HG03521 (cell line): Measurements from ENCODE around the gene PDCD2.
"Not testable (repeated sequence)": the region's sequence is repeated elsewhere in the genome, so short reads cannot be mapped to it uniquely, and the experiment has no call there.

Source experiments
- ATAC-seq: cut with Tn5 transposase; IDR thresholded peaks from one replicate; pipeline ENCODE4 v1.9.1; 2021; ENCODE audit warnings: mild to moderate bottlenecking, moderate library complexity; ENCODE audit not compliant: unreplicated experiment

Gene PDCD2

GRCh38 chr6:170584181-170584953 is at the start of gene PDCD2:
Gene PDCD2 (minus strand): TSS chr6:170584637. CDS start chr6:170584581, 56 bp downstream.
- peak; percentile 99 for ATAC-seq

- ATAC-seq: not testable (repeated sequence)
Observed at GRCh38 chr6:170616020-170616554, 31.6 kb upstream of the PDCD2 start.

GRCh38 chr6:170612256-170612804 is 27.9 kb upstream of the PDCD2 start:
- peak; percentile 77 for ATAC-seq

- ATAC-seq: not testable (repeated sequence)
Observed at GRCh38 chr6:170609225-170609624, 24.8 kb upstream of the PDCD2 start.

- ATAC-seq: no peak
Observed at GRCh38 chr6:170605574-170606259, 21.3 kb upstream of the PDCD2 start.

- no peak for ATAC-seq
Observed at GRCh38 chr6:170597278-170597677, 12.8 kb upstream of the PDCD2 start.

- ATAC-seq: no peak
Observed at GRCh38 chr6:170596426-170596825, 12.0 kb upstream of the PDCD2 start.

- ATAC-seq: no peak
Observed at GRCh38 chr6:170590725-170591124, 6.3 kb upstream of the PDCD2 start.

- ATAC-seq: no peak
Observed at GRCh38 chr6:170584954-170585498, 589 bp upstream of the PDCD2 start.

GRCh38 chr6:170583756-170584180 is 669 bp downstream of the PDCD2 start:
- no peak for ATAC-seq

- ATAC-seq: no peak
Observed at GRCh38 chr6:170578909-170579308, 5.5 kb downstream of the PDCD2 start.

GRCh38 chr6:170575250-170575649 is 9.2 kb downstream of the PDCD2 start:
- no peak for ATAC-seq

GRCh38 chr6:170572704-170573466 is 11.6 kb downstream of the PDCD2 start:
- no peak for ATAC-seq

GRCh38 chr6:170564936-170565530 is 19.4 kb downstream of the PDCD2 start:
- ATAC-seq: no peak

- ATAC-seq: no peak
Observed at GRCh38 chr6:170561555-170561954, 22.9 kb downstream of the PDCD2 start.

- no peak for ATAC-seq
Observed at GRCh38 chr6:170555305-170555704, 29.1 kb downstream of the PDCD2 start.

- no peak for ATAC-seq
Observed at GRCh38 chr6:170554796-170555137, 29.7 kb downstream of the PDCD2 start.

GRCh38 chr6:170554013-170554795 is 30.2 kb downstream of the PDCD2 start, which contains the start of gene TBP:
Gene TBP (plus strand): TSS chr6:170554369. CDS start chr6:170557030, 2,661 bp downstream.
- peak; percentile 94 for ATAC-seq

GRCh38 chr6:170553534-170554012 is 30.9 kb downstream of the PDCD2 start:
- ATAC-seq: peak; percentile 29
